GM21447 (cell line): ENCODE data around the gene PIK3C2A.

Experiments used
- ATAC-seq: cut with Tn5 transposase; IDR thresholded peaks from one replicate; pipeline ENCODE4 v1.9.1; 2021; ENCODE audit not compliant: unreplicated experiment

PIK3C2A gene

GRCh38 chr11:17163291-17163690 lies 44.5 kb downstream of the PIK3C2A start:
- ATAC-seq, result no peak

GRCh38 chr11:17162376-17162775 lies 45.4 kb downstream of the PIK3C2A start:
- no peak for ATAC-seq

- no peak for ATAC-seq
Observed at GRCh38 chr11:17161515-17161914, 46.3 kb downstream of the PIK3C2A start.

- no peak for ATAC-seq
Observed at GRCh38 chr11:17159441-17159840, 48.3 kb downstream of the PIK3C2A start.
